BJ (cell line): ENCODE measurements around the gene TUFM. TPM values are rescaled to one million over a fixed set of nuclear protein-coding genes. Genes with fewer than 3 reads are reported as not detected.
"Not testable (repeated sequence)": the region's sequence is repeated elsewhere in the genome, so short reads cannot be mapped to it uniquely, and the experiment has no call there.

Experiments used
- CTCF ChIA-PET: fragments of 350-600 bp; formaldehyde crosslinking; extraction: SDS; loops from one replicate; lab custom pipeline; 2021; ENCODE audit warnings: antibody characterized with exemption, inconsistent platforms; lab: Yijun Ruan, JAX
- POLR2A ChIA-PET: fragments of 300-600 bp; sonication (Branson Sonifier 250); formaldehyde crosslinking; extraction: SDS; loops from one replicate; lab custom pipeline; 2021; ENCODE audit warnings: antibody characterized with exemption; lab: Charles Lee
- DNase-seq: peaks from one replicate; pipeline ENCODE4 v3.0.0-alpha.2; 2011; ENCODE audit warnings: low read depth
- H3K27me3 ChIP-seq: 2 replicates; pipeline ENCODE4 v1.6.0; 2011; ENCODE audit warnings: low read length; ENCODE audit not compliant: control insufficient read depth, insufficient read depth
- H3K36me3 ChIP-seq: 2 replicates; pipeline ENCODE4 v1.5.1; 2011; ENCODE audit warnings: low read length; ENCODE audit not compliant: control insufficient read depth, insufficient read depth
- H3K4me3 ChIP-seq: 2 replicates; pipeline ENCODE4 v1.5.1; 2011; ENCODE audit warnings: low read depth, mild to moderate bottlenecking, control low read depth, low read length
- polyA plus RNA-seq: library from polyadenylated mRNA; depleted of rRNA; stranded (reverse); fragments of >200 nt; gene quantifications from 2 replicates; pipeline ENCODE4 v1.2.3, GENCODE V29; 2011; rRNA removed
- small RNA-seq: library from RNA; depleted of rRNA; stranded (forward); fragments of <200 nt; gene quantifications from one replicate; pipeline ENCODE3, GENCODE V24; 2012; ENCODE audit warnings: low replicate concordance, low read depth; ENCODE audit not compliant: insufficient read length
- TF ChIP-seq, protein P1 (sequence below): IDR thresholded peaks from 2 replicates; pipeline ENCODE4 v1.5.1; 2011; ENCODE audit warnings: low read depth, mild to moderate bottlenecking, control low read depth, inconsistent platforms, low read length, moderate library complexity; ENCODE audit not compliant: insufficient read depth

TUFM gene
- polyA plus RNA-seq, 1 experiment: 118 TPM

DNA sequence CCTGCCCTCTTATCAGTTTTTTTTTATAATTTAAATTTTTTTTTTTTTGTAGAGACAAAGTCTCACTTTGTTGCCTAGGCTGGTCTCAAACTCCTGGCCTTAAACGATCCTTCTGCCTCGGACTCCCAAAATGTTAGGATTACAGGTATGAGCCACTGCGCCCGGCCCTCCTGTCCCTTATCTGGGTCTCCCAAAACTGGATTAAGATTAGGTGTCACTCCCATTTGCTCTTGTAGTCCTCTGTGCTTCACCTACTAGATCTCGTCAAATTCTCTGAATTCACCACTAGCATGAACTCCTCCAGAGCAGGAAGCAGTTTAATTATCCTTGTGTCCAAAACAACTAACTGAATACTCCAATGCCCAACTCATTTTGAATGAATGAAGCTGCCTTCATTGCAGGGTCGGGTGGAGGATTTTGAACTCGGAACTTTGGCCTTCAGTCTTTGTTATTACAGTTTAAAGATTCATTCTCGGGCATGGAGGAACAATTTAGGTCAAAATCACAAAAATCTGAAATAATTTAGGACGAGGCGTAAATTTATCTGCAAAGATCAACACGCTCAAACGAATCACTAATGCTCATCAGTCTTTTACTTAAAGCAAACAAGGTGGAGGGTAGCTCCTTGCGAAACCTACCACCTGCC lies 24.2 kb downstream of the TUFM start:
- peaks cover 7% of the 10 kb centered on the region for H3K36me3 ChIP-seq
- TF ChIP-seq, protein P1, sequence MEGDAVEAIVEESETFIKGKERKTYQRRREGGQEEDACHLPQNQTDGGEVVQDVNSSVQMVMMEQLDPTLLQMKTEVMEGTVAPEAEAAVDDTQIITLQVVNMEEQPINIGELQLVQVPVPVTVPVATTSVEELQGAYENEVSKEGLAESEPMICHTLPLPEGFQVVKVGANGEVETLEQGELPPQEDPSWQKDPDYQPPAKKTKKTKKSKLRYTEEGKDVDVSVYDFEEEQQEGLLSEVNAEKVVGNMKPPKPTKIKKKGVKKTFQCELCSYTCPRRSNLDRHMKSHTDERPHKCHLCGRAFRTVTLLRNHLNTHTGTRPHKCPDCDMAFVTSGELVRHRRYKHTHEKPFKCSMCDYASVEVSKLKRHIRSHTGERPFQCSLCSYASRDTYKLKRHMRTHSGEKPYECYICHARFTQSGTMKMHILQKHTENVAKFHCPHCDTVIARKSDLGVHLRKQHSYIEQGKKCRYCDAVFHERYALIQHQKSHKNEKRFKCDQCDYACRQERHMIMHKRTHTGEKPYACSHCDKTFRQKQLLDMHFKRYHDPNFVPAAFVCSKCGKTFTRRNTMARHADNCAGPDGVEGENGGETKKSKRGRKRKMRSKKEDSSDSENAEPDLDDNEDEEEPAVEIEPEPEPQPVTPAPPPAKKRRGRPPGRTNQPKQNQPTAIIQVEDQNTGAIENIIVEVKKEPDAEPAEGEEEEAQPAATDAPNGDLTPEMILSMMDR: no peak
- POLR2A ChIA-PET: no interaction called here
- peak overlapping the region; percentile 82 for H3K4me3 ChIP-seq
- H3K27me3 ChIP-seq: no peaks in the 10 kb centered on the region
- no peak for DNase-seq
- CTCF ChIA-PET: interaction anchor here (0.6 to 3.2 kb wide), 2 partner anchors 123 to 1690 kb away, joined by 3 to 12 read pairs; no protein-coding TSS in a partner anchor

DNA sequence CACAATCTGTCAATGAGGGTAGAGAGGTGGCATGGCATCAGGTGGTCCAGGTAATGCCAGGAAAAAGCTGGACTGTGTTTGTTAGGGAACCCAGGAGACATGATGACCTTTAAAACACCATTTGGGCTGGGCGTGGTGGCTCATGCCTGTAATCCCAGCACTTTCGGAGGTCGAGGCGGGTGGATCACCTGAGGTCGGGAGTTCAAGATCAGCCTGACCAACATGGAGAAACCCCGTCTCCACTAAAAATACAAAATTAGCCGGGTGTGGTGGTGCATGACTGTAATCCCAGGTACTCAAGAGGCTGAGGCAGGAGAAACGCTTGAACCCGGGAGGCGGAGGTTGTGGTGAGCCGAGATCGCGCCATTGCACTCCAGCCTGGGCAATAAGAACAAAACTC lies 25.6 kb downstream of the TUFM start:
- DNase-seq, H3K4me3 ChIP-seq, POLR2A ChIA-PET, H3K27me3 ChIP-seq, H3K36me3 ChIP-seq: not testable (repeated sequence)
- CTCF ChIA-PET: interaction anchor here (0.9 kb wide), 1 partner anchor 125 kb away, joined by 3 read pairs; no protein-coding TSS in a partner anchor

DNA sequence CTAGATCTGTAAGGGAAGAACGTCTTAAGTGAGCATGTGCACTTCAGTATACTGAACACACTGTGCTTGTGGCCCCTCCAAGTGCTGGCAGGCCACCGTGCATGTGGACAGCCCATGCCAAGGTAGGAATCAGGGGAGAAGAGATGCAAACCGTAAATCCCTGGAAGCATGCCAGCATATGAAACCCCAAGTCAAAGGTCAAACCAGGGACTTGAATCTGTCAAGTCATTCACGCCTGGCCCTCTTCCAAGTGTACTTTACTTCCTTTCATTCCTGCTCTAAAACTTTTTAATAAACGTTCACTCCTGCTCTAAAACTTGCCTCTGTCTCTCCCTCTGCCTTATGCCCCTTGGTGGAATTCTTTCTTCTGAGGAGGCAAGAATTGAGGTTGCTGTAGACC lies 26.1 kb downstream of the TUFM start:
- Histone ChIP-seq H3K4me3 (no peak overlapping the region), H3K36me3 (no peaks in the 10 kb centered on the region), H3K27me3 (no peaks in the 10 kb centered on the region)
- CTCF ChIA-PET: interaction anchor here (0.9 kb wide), 1 partner anchor 126 kb away, joined by 3 read pairs; no protein-coding TSS in a partner anchor
- POLR2A ChIA-PET: no interaction called here
- DNase-seq: no peak
- TF ChIP-seq, protein P1: no peak

DNA sequence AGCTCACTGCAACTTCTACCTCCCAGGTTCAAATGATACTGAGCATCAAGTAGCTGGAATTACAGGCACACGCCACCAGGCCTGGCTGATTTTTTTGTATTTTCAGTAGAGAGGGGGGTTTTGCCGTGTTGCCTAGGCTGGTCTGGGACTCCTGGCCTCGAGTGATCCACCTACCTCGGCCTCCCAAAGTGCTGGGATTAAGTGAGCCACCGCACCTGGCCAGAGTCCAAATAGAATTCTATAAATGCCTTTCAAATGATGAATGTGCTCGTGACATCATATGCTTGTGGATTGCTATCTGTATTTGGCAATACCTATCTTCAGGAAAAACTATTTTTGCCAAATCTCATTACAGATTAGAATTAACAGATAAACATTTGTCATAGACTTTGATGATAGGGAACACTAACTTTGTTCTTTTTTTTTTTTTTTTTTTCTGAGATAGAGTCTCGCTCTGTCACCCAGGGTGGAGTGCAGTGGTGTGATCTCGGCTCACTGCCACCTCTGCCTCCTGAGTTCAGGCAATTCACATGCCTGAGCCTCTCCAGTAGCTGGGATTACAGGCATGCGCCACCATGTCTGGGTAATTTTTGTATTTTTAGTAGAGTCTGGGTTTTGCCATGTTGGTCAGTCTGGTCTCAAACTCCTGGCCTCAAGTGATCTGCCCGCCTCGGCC lies 38.6 kb downstream of the TUFM start:
- H3K4me3 ChIP-seq, H3K27me3 ChIP-seq, H3K36me3 ChIP-seq, DNase-seq, CTCF ChIA-PET, POLR2A ChIA-PET: not testable (repeated sequence)

DNA sequence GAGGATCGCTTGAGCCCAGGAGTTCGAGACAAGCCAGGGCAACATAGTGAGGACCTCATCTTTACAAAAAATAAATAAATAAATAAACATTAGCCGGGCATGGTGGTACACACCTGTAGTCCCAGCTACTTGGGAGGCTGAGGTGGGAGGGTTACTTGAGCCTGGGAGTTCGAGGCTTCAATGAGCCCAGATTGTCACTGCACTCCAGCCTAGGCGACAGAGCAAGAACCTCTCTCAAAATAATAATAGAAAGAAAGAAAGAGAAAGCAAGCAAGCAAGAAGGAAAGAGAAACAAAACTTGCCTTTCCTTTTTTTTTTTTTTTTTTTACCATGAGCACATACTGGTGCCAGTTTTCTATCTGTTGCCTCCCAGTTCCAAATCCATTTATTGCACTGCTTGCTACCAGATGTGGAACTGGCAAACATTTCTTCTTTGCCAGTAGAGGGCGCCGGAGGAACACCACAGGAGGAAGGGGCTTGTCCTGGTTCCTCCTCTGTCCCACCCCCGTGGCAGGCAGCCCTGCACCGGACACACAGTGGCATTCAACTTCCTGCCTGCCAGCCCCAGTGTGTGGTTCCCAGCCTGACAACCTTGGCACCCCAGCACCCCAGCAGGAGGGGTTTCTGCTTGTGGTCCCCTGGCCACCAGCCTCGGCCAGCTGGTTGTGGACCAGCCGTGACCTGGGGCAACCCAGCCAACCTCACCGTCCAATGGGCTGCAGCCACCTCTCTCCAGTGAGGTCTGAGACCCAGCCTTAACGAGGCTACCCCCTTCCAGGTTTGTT lies 43.7 kb downstream of the TUFM start:
- H3K4me3 ChIP-seq, DNase-seq, CTCF ChIA-PET, H3K27me3 ChIP-seq, H3K36me3 ChIP-seq, POLR2A ChIA-PET: not testable (repeated sequence)

Small RNAs within 50 kb of the gene (small RNA-seq; reads per million reads assigned to genes)
- gene RF00416: not detected

Other genes starting within 250 kb of the TUFM start
- not detected in 2 replicates for gene SULT1A2, start 249.3 kb downstream of the TUFM start, polyA plus RNA-seq
- 0.12 and 0.13 TPM in 2 replicates for gene SULT1A1, start 236.3 kb downstream of the TUFM start, polyA plus RNA-seq
- 0.23 TPM in 1 of 2 replicates, not detected in the other for gene NPIPB8, start 208.3 kb downstream of the TUFM start, polyA plus RNA-seq
- 349 and 418 TPM in 2 replicates for gene EIF3C, start 134.9 kb downstream of the TUFM start, polyA plus RNA-seq
- 0.16 and 0.20 TPM in 2 replicates for gene NPIPB9, start 94.6 kb downstream of the TUFM start, polyA plus RNA-seq
- gene ATXN2L, start 23.3 kb downstream of the TUFM start, polyA plus RNA-seq: 17.8 and 19.9 TPM in 2 replicates
- gene SH2B1, start 17.5 kb upstream of the TUFM start, polyA plus RNA-seq: 14.6 and 24.7 TPM in 2 replicates
- 0.38 and 0.44 TPM in 2 replicates for gene ATP2A1, start 32.1 kb upstream of the TUFM start, polyA plus RNA-seq
- gene RABEP2, start 78.9 kb upstream of the TUFM start, polyA plus RNA-seq: 14.5 and 20.4 TPM in 2 replicates
- not detected in 2 replicates for gene CD19, start 85.6 kb upstream of the TUFM start, polyA plus RNA-seq
- 23.6 and 30.7 TPM in 2 replicates for gene NFATC2IP, start 104.6 kb upstream of the TUFM start, polyA plus RNA-seq
- gene SPNS1, start 128.4 kb upstream of the TUFM start, polyA plus RNA-seq: 20.4 and 52.7 TPM in 2 replicates
- gene LAT, start 138.7 kb upstream of the TUFM start, polyA plus RNA-seq: 3.1 and 6.3 TPM in 2 replicates